GM08714 (cell line): Measurements from ENCODE around the gene GSTT2.

Experiments used
- H3K4me3 ChIP-seq: fragments of 200-500 bp; sonication (Bioruptor generic); 2 replicates; pipeline ENCODE4 v1.5.1; 2014; ENCODE audit warnings: mild to moderate bottlenecking, low read length, inconsistent platforms
- ZNF274 ChIP-seq: IDR thresholded peaks from 2 replicates; pipeline ENCODE4 v1.6.1; 2012; ENCODE audit warnings: mild to moderate bottlenecking, low read depth, low read length

The GSTT2 gene

DNA sequence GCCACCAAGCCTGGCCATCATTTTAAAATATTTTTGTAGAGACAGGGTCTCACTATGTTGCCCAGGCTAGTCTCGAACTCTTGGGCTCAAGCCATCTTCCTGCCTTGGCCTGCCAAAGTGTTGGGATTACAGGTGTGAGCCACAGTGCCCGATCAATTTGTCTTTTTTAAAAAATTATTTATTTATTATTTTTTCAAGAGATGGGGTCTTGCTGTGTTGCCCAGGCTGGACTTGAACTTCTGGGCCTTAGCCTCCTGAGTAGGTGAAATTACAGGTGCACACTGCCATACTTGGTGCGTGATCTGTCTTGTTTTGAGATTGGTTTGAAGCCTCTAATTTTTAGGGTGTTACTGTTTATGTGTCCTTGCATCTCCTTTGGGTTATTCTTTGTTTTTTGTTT is 41.4 kb downstream of the GSTT2 start:
- TF ChIP-seq ZNF274, result no peak
- no peak overlapping the region for H3K4me3 ChIP-seq

DNA sequence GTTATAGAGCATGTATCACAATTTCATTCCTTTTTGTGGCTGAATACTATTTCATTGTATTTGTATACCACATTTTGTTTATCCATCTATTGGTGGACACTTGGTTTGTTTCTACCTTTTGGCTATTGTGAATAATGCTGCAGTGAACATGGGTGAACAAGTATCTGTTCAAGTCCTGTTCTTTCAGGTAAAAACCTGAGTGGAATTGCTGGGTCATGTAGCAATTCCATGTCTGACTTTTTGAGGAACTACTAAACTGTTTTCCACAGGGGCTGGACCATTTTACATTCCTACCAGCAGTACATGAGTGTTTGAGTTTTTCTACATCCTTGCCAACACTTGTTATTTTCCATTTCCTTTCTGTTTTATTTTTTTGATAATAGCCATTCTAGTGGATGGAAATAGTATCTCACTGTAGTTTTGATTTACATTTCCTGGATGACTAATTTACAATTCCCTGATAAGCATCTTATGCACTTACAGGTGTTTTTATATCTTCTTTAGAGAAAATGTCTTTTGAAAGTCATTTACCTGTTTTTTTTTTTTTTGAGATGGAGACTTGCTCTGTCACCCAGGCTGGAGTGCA is 43.4 kb downstream of the GSTT2 start:
- H3K4me3 ChIP-seq, result no peak overlapping the region
- TF ChIP-seq ZNF274, result no peak

DNA sequence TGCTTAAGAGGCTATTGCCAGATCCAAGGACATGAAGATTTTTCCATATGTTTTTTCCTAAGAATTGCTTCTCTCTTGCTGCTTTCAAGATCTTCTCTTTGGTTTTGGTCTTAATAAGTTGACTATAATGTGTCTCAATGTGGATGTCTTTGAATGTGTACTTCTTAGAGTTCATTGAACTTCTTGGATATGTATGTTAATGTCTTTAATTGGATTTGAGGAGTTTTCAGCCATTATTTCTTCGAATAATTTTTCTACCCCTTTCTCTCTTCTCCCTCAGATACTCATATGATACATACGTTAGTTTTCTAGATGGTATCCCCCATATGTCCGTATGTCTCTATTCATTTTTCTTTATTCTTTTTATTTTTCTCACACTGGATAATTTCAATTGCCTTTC is 44.4 kb downstream of the GSTT2 start:
- no peak overlapping the region for H3K4me3 ChIP-seq
- TF ChIP-seq ZNF274, result no peak

- no peak overlapping the region for H3K4me3 ChIP-seq
- TF ChIP-seq ZNF274, result no peak
Observed at GRCh38 chr22:24025475-24025874, 45.5 kb downstream of the GSTT2 start.

DNA sequence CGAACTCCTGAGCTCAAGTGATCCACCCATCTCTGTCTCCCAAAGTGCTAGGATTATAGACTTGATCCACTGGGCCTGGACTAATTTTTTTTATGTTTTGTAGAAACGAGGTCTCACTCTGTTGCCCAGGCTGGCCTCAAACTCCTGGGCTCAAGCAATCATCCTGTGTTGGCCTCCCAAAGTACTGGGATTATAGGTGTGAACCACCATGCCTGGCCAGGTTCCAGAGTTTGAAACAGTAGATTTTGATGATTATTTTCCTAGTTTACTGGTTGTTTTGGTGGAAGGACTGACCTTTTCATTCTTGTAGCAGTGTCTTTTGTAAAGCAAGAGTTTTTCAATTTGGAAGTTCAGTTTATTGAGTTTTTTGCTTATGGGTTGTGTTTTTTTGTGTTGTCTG is 46.1 kb downstream of the GSTT2 start:
- no peak overlapping the region for H3K4me3 ChIP-seq
- no peak for TF ChIP-seq ZNF274

- no peak for TF ChIP-seq ZNF274
- no peak overlapping the region for H3K4me3 ChIP-seq
Observed at GRCh38 chr22:24026733-24027132, 46.8 kb downstream of the GSTT2 start.

GRCh38 chr22:24027389-24027975 is 47.5 kb downstream of the GSTT2 start:
- H3K4me3 ChIP-seq, result no peak overlapping the region
- TF ChIP-seq ZNF274, result no peak

DNA sequence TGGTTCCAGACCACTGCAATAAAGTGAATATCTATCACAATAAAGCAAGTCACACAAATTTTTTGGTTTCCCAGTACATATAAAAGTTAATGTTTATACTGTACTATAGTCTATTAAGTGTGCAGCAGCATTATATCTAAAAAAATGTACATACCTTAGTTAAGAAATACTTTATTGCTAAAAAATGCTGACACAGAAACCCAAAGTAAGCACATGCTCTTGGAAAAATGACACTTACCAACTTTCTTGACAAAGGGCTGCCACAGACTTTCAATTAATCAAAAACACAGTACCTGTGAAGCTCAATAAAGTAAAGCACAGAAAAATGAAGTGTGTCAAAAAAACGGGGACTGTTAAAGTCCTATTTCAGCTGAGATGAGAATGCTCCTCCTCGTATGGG is 48.1 kb downstream of the GSTT2 start:
- no peak overlapping the region for H3K4me3 ChIP-seq
- TF ChIP-seq ZNF274, result no peak

- no peak overlapping the region for H3K4me3 ChIP-seq
- no peak for TF ChIP-seq ZNF274
Observed at GRCh38 chr22:24028533-24028932, 48.6 kb downstream of the GSTT2 start.

GRCh38 chr22:24029304-24029703 is 49.4 kb downstream of the GSTT2 start:
- H3K4me3 ChIP-seq, result no peak overlapping the region
- no peak for TF ChIP-seq ZNF274

GRCh38 chr22:24030186-24030702 is 50.3 kb downstream of the GSTT2 start:
- no peak overlapping the region for H3K4me3 ChIP-seq
- TF ChIP-seq ZNF274, result no peak
